DOHH2 (cell line): ENCODE results near the gene ATP2B3.

Experiments used
- H3F3A ChIP-seq: fragments of 200-600 bp; sonication (generic), shearing (Covaris generic); 2 replicates; pipeline ENCODE4 v1.6.0; 2016; ENCODE audit warnings: antibody characterized with exemption, mild to moderate bottlenecking; ENCODE audit not compliant: control insufficient read depth, insufficient read depth
- H3K27ac ChIP-seq: fragments of 200-600 bp; sonication (generic); 2 replicates; pipeline ENCODE4 v1.5.1; 2014; ENCODE audit warnings: low read depth, mild to moderate bottlenecking, low read length, moderate library complexity
- H3K27me3 ChIP-seq: fragments of 200-600 bp; sonication (generic); 2 replicates; pipeline ENCODE4 v1.6.1; 2014; ENCODE audit warnings: mild to moderate bottlenecking, low read length, mixed read lengths; ENCODE audit not compliant: control insufficient read depth
- H3K36me3 ChIP-seq: fragments of 200-600 bp; sonication (generic); 2 replicates; pipeline ENCODE4 v1.6.1; 2014; ENCODE audit warnings: mild to moderate bottlenecking, low read length, moderate library complexity, mixed read lengths; ENCODE audit not compliant: control insufficient read depth
- H3K4me1 ChIP-seq: fragments of 200-600 bp; sonication (generic); 2 replicates; pipeline ENCODE4 v1.6.1; 2014; ENCODE audit warnings: mild to moderate bottlenecking, low read length, mixed read lengths; ENCODE audit not compliant: control insufficient read depth
- H3K4me2 ChIP-seq: fragments of 200-600 bp; sonication (generic); 2 replicates; pipeline ENCODE4 v1.6.0; 2014; ENCODE audit warnings: mild to moderate bottlenecking, low read length, moderate library complexity
- H3K4me3 ChIP-seq: fragments of 200-600 bp; sonication (generic); 2 replicates; pipeline ENCODE4 v1.5.1; 2014; ENCODE audit warnings: mild to moderate bottlenecking, low read length, mixed read lengths
- H3K79me2 ChIP-seq: fragments of 200-600 bp; sonication (generic); 2 replicates; pipeline ENCODE4 v1.6.1; 2014; ENCODE audit warnings: mild to moderate bottlenecking, low read length, mixed read lengths; ENCODE audit not compliant: control insufficient read depth
- H3K9me2 ChIP-seq: fragments of 200-600 bp; sonication (generic); replicated peaks from 2 replicates; pipeline ENCODE4 v1.6.1; 2014; ENCODE audit warnings: mild to moderate bottlenecking, low read length, mixed read lengths; ENCODE audit not compliant: control insufficient read depth
- H3K9me3 ChIP-seq: fragments of 200-600 bp; sonication (generic); 2 replicates; pipeline ENCODE4 v1.6.1; 2014; ENCODE audit warnings: antibody characterized with exemption, low read length, mixed read lengths; ENCODE audit not compliant: control insufficient read depth, insufficient read depth
- H4K20me1 ChIP-seq: fragments of 200-600 bp; sonication (generic); 2 replicates; pipeline ENCODE4 v1.6.0; 2014; ENCODE audit warnings: low read depth, mild to moderate bottlenecking, antibody characterized with exemption, low read length, moderate library complexity; ENCODE audit not compliant: control insufficient read depth, insufficient read depth
- CTCF ChIP-seq: fragments of 200-600 bp; sonication (generic); IDR thresholded peaks from one replicate; pipeline ENCODE4 v1.5.1; 2014; ENCODE audit warnings: antibody characterized with exemption, mild to moderate bottlenecking, low read depth, low read length; ENCODE audit not compliant: poor library complexity, severe bottlenecking
- EZH2phosphoT487 ChIP-seq: fragments of 200-600 bp; sonication (generic); IDR thresholded peaks from 2 replicates; pipeline ENCODE4 v1.6.1; 2017; ENCODE audit warnings: borderline replicate concordance, mild to moderate bottlenecking, antibody characterized with exemption, low read length, moderate library complexity, mixed read lengths

Gene ATP2B3

DNA sequence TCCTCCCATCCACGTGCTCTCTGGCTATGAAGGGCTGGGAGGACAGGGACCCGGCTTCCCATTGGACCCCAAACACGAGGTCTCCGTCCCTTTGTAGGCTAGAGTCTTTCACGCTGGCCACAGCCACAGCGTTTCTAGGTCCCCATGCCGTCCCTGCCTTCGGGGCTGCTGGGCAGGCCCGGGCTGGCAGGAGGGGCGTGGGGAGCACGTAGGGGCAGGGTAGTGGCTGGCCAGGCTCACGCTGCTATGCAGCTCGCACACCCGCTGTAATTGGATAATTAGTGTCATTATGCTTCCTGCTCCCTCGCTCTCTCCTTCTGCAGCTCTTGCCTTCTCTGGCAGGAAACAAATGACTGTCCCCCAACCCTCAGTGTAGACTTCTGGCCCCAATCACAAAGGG, 9.8 kb downstream of the ATP2B3 start:
- no peak overlapping the region for H3K27ac ChIP-seq

GRCh38 chrX:153530411-153531129, 13.1 kb downstream of the ATP2B3 start:
- Histone ChIP-seq H3K36me3 (no peaks in the 10 kb centered on the region), H3K4me3 (no peak overlapping the region), H3K9me3 (no peaks in the 10 kb centered on the region), H4K20me1 (no peaks in the 10 kb centered on the region), H3K27me3 (no peaks in the 10 kb centered on the region; the same call in 1 of the 2 replicates), H3K4me2 (no peak overlapping the region), H3K79me2 (no peaks in the 10 kb centered on the region), H3K9me2 (no peaks in the 10 kb centered on the region), H3K4me1 (no peaks in the 10 kb centered on the region), H3F3A (no peaks in the 10 kb centered on the region), H3K27ac (no peak overlapping the region)
- TF ChIP-seq CTCF (no peak), EZH2phosphoT487 (no peak)

More for the DNA sequence above, 9.8 kb downstream of the ATP2B3 start:
- Histone ChIP-seq H3K4me3 (no peak overlapping the region), H3K9me3 (no peaks in the 10 kb centered on the region), H4K20me1 (no peaks in the 10 kb centered on the region), H3K36me3 (no peaks in the 10 kb centered on the region), H3K4me1 (no peaks in the 10 kb centered on the region), H3F3A (no peaks in the 10 kb centered on the region), H3K4me2 (no peak overlapping the region), H3K79me2 (no peaks in the 10 kb centered on the region), H3K27me3 (no peaks in the 10 kb centered on the region; the same call in 1 of the 2 replicates), H3K9me2 (no peaks in the 10 kb centered on the region)
- no peak for TF ChIP-seq EZH2phosphoT487
- no peak for TF ChIP-seq CTCF

GRCh38 chrX:153533091-153533490, 15.6 kb downstream of the ATP2B3 start:
- Histone ChIP-seq H3K36me3 (no peaks in the 10 kb centered on the region), H3K27me3 (no peaks in the 10 kb centered on the region; the same call in 1 of the 2 replicates), H3K4me3 (no peak overlapping the region), H3F3A (no peaks in the 10 kb centered on the region), H3K79me2 (no peaks in the 10 kb centered on the region), H3K4me1 (no peaks in the 10 kb centered on the region), H3K27ac (no peak overlapping the region), H3K4me2 (no peak overlapping the region), H4K20me1 (no peaks in the 10 kb centered on the region), H3K9me3 (no peaks in the 10 kb centered on the region), H3K9me2 (no peaks in the 10 kb centered on the region)
- TF ChIP-seq EZH2phosphoT487 (no peak), CTCF (no peak)
